Astrocyte of the cerebellum (primary cell): ENCODE results near the gene EEFSEC.

Source experiments
- DNase-seq: peaks from one replicate; pipeline ENCODE4 v3.0.0-alpha.2; 2011; ENCODE audit warnings: low read depth
- H3K4me3 ChIP-seq: 2 replicates; pipeline ENCODE4 v1.5.1; 2011; ENCODE audit warnings: mild to moderate bottlenecking, low read depth, low read length, moderate library complexity
- CTCF ChIP-seq: IDR thresholded peaks from 2 replicates; pipeline ENCODE4 v1.5.1; 2012; ENCODE audit warnings: low read length, low read depth, moderate library complexity, mild to moderate bottlenecking; ENCODE audit errors: missing control alignments
- in situ Hi-C: cut with HindIII; loops from 2 replicates; pipeline ENCODE4 v1.10.0; 2017; ENCODE audit warnings: low sequenced_read_pairs

Gene EEFSEC

GRCh38 chr3:128217702-128218547 lies 64.6 kb downstream of the EEFSEC start:
- no peak for DNase-seq
- TF ChIP-seq CTCF, result no peak
- in situ Hi-C loops, result no loop called here

GRCh38 chr3:128218548-128219257 lies 65.4 kb downstream of the EEFSEC start:
- in situ Hi-C loops, result no loop called here
- TF ChIP-seq CTCF, result no peak

More at GRCh38 chr3:128217702-128218547, 64.6 kb downstream of the EEFSEC start:
- H3K4me3 ChIP-seq, result no peak overlapping the region

GRCh38 chr3:128221328-128221727 lies 68.0 kb downstream of the EEFSEC start:
- no peak for TF ChIP-seq CTCF
- in situ Hi-C loops, result no loop called here
- no peak overlapping the region for H3K4me3 ChIP-seq
- no peak for DNase-seq

More at GRCh38 chr3:128218548-128219257, 65.4 kb downstream of the EEFSEC start:
- no peak overlapping the region for H3K4me3 ChIP-seq
- DNase-seq, result no peak

GRCh38 chr3:128222796-128223385 lies 69.6 kb downstream of the EEFSEC start:
- no peak for DNase-seq
- no peak overlapping the region for H3K4me3 ChIP-seq
- TF ChIP-seq CTCF, result no peak
- in situ Hi-C loops, result no loop called here

- in situ Hi-C loops, result no loop called here
- H3K4me3 ChIP-seq, result no peak overlapping the region
- TF ChIP-seq CTCF, result no peak
- DNase-seq, result no peak
Observed at GRCh38 chr3:128226186-128226725, 73.0 kb downstream of the EEFSEC start.

GRCh38 chr3:128226795-128227395 lies 73.6 kb downstream of the EEFSEC start:
- in situ Hi-C loops, result no loop called here
- TF ChIP-seq CTCF, result peak; percentile 90
- no peak overlapping the region for H3K4me3 ChIP-seq
- DNase-seq, result no peak
